ENCODE data around the gene PRKCH. TPM values are rescaled to one million over a fixed set of nuclear protein-coding genes. Genes with fewer than 3 reads are reported as not detected.

The PRKCH gene
- total RNA-seq, 1 experiment from 2014 or later, result 6.8 TPM

DNA sequence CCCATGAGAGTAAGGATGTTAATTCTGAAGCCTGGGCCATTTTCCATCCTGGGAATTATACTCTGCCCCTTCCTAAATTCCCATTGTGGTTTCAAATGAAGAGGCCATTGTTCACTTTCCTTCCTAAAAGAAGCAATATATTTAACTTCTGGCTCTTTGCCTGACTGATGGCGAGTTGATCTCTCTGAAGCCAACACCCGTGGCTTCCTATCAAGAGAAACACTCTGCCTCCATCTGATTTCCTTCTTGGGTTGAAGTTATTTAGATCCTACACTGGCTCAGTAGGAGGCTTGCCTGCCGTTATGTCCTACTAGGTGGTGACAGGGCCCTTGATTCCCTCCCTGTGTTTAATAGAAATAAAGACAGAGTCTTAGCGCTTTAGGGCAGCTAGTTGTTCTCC, 97.4 kb downstream of the PRKCH start:
- H3K4me3 ChIP-seq, result no peak overlapping the region
- no peaks in the 10 kb centered on the region for H3K27me3 ChIP-seq
- H3K27ac ChIP-seq, result no peak overlapping the region
- H3K4me1 ChIP-seq, result no peaks in the 10 kb centered on the region
- H3K9me3 ChIP-seq (replicated peaks), result no peaks in the 10 kb centered on the region
- H3K36me3 ChIP-seq, result no peaks in the 10 kb centered on the region
- peak in 1 of 2 experiments; percentile 20 for DNase-seq

DNA sequence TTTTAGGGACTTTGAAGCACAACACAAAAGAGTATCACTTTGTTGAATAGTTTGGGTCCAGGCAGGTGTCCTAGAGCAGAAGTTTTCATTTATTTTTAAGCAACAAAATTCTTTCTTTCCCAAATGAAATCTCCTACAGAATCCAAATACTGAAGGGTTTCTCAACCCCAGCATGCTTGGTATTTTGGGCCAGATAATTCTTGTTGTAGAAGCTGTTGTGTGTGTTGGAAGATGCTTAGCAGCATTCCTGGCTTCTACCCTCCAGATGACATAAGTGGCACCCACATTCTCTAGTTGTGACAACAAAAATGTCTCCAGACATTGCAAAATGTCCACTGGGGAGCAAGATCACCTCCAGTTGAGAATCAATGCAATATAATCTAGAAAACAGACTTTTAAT, 97.8 kb downstream of the PRKCH start:
- no peak overlapping the region for H3K4me3 ChIP-seq
- no peaks in the 10 kb centered on the region for H3K9me3 ChIP-seq (replicated peaks)
- no peaks in the 10 kb centered on the region for H3K27me3 ChIP-seq
- no peak for DNase-seq
- no peaks in the 10 kb centered on the region for H3K36me3 ChIP-seq
- H3K27ac ChIP-seq, result no peak overlapping the region
- H3K4me1 ChIP-seq, result no peaks in the 10 kb centered on the region

DNA sequence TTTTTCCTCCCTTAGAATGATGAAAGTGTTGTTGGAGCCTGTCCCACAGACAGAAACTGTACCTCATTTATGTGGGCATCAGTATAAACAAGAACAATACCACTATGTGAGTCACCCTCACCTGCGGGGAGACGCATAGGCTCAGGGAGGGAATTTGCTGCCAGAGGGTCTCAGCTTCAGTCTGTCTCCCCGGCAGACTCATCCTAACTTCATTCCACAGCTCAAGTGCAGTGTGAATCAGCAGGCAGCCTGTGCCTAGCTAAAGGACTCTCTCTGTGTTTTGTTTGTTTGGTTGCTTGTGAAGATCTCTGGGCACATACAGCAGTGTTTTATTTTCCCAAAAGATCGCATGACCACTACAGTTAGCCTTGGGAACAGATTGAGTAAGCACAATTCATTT, 98.9 kb downstream of the PRKCH start:
- Histone ChIP-seq H3K4me1 (no peaks in the 10 kb centered on the region), H3K36me3 (no peaks in the 10 kb centered on the region), H3K27me3 (no peaks in the 10 kb centered on the region), H3K27ac (no peak overlapping the region), H3K4me3 (no peak overlapping the region), H3K9me3 (replicated peaks) (no peaks in the 10 kb centered on the region)
- no peak for DNase-seq

DNA sequence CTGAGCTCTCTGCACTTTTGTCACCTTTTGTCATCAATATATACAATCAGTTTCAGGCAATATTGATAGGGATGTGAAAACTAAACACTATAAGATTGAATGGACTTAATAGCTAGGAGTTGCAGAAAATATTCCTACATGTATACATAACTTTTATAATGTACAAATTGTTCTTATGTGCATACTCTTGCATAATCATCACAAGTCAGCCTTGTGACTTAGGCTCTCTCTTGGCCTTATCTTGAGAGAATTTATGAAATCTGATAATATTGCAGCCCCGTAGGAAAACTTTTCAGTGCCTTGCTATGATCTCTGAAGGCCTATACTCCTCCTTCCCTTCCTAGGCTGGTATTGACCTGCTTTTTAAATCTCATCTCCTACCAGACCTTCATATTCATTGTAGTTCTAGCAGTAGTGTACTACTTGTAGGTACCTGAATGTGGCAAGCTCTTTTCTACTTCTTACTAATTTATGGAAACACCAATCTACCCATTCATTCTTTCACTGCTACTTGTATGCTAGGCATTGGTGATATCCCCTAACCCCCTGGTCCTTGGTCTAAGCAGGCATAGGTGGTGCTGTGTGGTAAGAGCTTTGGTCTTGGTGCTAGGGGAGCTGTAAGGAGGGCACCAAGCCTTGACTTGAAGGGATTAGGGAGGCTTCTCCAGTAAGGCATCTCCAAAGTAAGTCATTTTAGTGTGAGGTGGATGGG, 100.0 kb downstream of the PRKCH start:
- H3K27me3 ChIP-seq, result no peaks in the 10 kb centered on the region
- H3K4me1 ChIP-seq, result no peaks in the 10 kb centered on the region
- H3K36me3 ChIP-seq, result no peaks in the 10 kb centered on the region
- H3K27ac ChIP-seq, result no peak overlapping the region
- no peak overlapping the region for H3K4me3 ChIP-seq
- no peak for DNase-seq
- H3K9me3 ChIP-seq (replicated peaks), result no peaks in the 10 kb centered on the region

DNA sequence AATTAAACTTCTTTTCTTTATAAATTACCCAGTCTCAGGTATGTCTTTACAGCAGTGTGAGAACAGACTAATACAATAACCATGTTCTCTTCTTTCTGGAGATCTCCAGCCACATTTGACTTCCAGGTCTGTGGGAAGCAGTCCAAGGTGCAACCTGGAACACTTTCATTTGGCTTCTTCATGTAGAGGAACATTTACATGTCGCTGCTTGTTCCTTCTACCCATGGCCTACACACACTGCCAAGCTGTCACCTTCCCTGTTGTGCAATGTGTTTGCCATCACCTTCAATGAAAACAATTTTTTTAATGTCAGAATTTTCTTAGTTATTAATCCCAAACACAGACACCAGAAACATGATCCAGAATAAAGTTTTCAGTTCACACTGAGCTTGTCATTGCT, 104.7 kb downstream of the PRKCH start:
- H3K4me1 ChIP-seq, result no peaks in the 10 kb centered on the region
- no peak overlapping the region for H3K4me3 ChIP-seq
- H3K27me3 ChIP-seq, result no peaks in the 10 kb centered on the region
- no peak overlapping the region for H3K27ac ChIP-seq
- no peaks in the 10 kb centered on the region for H3K36me3 ChIP-seq
- no peak for DNase-seq
- no peaks in the 10 kb centered on the region for H3K9me3 ChIP-seq (replicated peaks)

DNA sequence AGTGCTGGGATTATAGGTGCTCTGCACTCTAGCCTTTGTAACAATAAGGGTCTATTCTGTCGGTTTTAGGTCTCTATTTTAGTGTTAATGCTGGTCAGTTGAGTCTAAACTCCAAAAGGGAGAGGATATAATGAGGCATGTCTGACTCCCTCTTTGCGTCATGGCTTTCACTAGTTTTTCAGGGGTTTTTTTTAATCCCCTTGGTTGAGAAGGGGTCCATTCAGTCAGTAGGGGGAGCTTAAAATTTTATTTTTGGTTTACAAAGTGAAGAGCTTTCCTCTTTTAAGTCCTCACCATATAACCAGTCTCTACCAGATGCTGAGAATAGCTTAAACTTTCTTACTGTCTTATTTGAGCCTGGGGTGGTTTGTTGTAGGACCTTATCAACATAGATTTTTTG, 106.9 kb downstream of the PRKCH start:
- H3K27ac ChIP-seq, result no peak overlapping the region
- no peak overlapping the region for H3K4me3 ChIP-seq
- H3K36me3 ChIP-seq, result no peaks in the 10 kb centered on the region
- DNase-seq, result no peak
- H3K9me3 ChIP-seq (replicated peaks), result no peaks in the 10 kb centered on the region
- H3K4me1 ChIP-seq, result no peaks in the 10 kb centered on the region
- no peaks in the 10 kb centered on the region for H3K27me3 ChIP-seq

DNA sequence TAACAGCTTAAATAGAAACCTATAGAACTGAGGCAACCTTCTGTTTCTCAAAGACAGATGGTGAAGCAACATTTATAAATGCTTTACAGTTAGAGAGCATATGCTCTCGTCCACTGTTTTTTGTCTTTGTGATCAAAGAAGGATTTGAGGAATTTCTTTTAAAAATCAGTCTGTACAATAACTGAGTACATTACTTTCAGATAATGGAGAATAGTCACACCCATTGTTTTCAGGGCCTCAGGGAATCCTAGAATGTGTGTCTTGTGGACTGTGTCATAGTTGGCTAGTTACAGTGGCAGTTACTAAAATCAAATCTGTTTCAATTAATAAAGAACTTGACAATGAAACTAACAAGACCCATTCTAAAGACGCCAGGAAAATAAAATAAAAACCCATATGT, 107.9 kb downstream of the PRKCH start:
- no peak overlapping the region for H3K4me3 ChIP-seq
- no peak for DNase-seq
- H3K27ac ChIP-seq, result no peak overlapping the region
- no peaks in the 10 kb centered on the region for H3K27me3 ChIP-seq
- no peaks in the 10 kb centered on the region for H3K9me3 ChIP-seq (replicated peaks)
- H3K36me3 ChIP-seq, result no peaks in the 10 kb centered on the region
- H3K4me1 ChIP-seq, result no peaks in the 10 kb centered on the region

DNA sequence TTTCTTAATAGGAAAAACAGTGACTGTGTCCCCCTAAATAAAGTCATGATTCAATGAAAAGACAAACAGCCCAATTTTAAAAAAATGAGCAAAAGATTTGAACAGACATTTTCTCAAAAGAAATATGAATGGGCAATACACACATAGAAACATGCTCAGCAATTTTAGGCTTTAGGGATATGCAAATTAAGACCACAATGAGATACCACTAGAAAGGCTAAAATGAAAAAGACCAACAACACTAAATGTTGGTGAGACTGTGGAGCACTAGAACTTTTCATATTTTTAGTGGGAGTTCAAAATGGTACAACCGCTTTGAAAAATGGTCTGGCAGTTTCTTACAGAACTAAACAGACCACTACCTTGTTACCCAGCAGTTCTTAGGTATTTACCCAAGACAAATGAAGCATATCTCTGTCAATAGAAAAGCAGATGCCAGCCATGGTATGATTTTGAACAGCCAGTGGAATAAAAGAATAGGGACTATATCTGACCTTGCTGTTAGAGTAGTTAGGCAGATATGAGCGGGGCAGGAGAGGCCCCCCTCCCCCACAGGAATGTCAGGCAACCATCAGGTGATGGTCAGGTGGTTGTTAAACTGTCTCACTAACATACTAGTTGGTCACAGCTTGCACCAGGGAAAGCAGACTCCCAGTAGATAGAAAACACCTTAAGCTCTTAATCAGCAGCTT, 108.8 kb downstream of the PRKCH start:
- no peak for DNase-seq
- Histone ChIP-seq H3K4me3 (no peak overlapping the region), H3K9me3 (replicated peaks) (no peaks in the 10 kb centered on the region), H3K27ac (no peak overlapping the region), H3K27me3 (no peaks in the 10 kb centered on the region), H3K36me3 (no peaks in the 10 kb centered on the region), H3K4me1 (no peaks in the 10 kb centered on the region)

DNA sequence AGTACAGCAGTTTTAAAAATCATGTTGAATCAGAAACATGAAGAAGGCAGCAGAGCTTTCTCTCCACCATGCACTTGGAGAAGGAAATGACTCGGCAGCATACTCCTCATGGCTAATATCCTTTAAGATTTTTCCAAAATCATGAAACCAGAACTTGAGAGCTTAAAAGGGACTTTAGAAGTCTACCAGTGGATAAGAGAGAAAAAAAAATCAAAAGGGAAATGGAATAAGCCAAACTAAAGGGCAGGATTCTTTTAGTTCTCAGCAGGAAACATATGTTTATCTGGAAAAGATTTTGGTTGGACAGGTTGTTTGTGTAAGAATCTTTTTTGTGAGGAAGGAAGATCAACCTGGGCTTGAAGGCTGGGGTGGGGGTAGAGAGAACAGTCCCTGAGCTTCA, 111.8 kb downstream of the PRKCH start:
- no peaks in the 10 kb centered on the region for H3K4me1 ChIP-seq
- DNase-seq, result no peak
- H3K4me3 ChIP-seq, result no peak overlapping the region
- no peaks in the 10 kb centered on the region for H3K9me3 ChIP-seq (replicated peaks)
- H3K36me3 ChIP-seq, result no peaks in the 10 kb centered on the region
- no peaks in the 10 kb centered on the region for H3K27me3 ChIP-seq
- no peak overlapping the region for H3K27ac ChIP-seq

DNA sequence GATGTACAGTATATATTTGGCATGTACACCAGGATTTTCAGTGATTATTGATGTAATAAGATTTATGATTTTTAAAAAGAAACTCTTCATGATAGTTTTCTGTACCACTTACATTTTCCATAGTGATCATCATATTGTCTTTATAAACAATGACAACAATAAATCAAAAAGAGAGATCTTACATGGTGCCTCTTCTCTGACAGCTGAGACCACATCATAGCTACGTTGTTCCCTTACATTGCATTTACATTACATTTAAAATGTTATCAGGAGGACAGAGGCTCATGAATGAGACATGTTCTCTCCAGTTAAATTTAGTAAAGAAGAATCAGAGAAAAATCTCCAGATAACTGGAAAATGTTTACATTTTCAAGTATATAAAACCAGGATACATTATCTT, 112.4 kb downstream of the PRKCH start:
- Histone ChIP-seq H3K36me3 (no peaks in the 10 kb centered on the region), H3K4me1 (no peaks in the 10 kb centered on the region)
- no peak for DNase-seq

DNA sequence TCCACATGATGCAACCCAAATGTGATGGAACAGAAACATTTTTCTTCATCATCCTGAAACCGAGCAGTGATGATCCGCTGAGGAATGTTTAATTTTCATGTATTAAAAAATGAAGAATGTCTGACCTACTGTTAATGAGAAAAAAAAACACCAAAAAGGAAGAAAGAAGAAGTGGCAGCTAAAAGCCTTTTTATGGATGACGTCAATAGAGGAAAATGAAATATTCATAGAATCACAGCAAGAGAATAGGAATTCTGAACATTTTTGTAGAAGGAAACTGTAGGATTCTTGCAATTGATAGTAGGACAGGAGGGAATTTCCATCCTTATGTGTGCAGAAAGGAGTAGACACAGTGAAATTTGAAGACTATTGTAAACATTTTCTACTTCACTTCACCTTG, 112.9 kb downstream of the PRKCH start:
- no peaks in the 10 kb centered on the region for H3K36me3 ChIP-seq
- no peaks in the 10 kb centered on the region for H3K27me3 ChIP-seq
- H3K27ac ChIP-seq, result no peak overlapping the region
- H3K9me3 ChIP-seq (replicated peaks), result no peaks in the 10 kb centered on the region
- no peak overlapping the region for H3K4me3 ChIP-seq
- DNase-seq, result no peak
- no peaks in the 10 kb centered on the region for H3K4me1 ChIP-seq

More for the DNA sequence above, 112.4 kb downstream of the PRKCH start:
- Histone ChIP-seq H3K4me3 (no peak overlapping the region), H3K27me3 (no peaks in the 10 kb centered on the region), H3K27ac (no peak overlapping the region), H3K9me3 (replicated peaks) (no peaks in the 10 kb centered on the region)

DNA sequence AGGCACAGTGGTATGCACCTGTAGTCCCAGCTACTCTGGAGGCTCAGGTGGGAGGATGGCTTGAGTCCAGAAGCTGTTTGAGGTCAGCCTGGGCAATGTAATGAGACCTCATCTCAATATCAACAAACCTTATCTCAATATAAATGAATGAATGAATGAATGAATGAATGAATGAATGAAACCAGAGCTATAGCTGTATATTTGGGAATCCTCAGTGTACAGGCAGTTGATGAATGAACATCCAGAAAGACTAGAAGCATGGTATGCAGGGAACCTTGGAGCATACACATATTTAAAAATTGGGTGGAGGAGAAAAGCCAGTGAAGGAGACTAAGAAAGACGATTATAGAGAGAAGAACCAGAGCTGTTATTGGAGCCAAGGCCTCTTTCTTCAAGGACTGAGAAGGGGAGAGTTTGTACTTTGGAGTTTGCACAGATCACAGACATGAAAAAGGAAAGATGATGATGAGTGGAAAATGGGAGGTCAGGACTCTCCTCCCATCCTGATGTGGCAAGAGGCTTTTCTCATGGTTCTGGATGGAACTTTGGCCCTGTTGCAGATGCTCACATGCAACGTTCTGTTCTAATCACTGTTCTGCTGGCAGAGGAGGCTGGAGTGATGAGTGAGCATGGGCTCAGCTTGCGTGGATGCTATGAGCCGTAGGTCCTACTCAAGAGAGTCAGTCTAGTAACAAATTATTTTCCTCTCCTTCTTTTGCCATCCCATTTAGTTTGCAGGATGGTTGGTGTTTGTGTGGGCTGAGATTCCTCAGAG, 114.4 kb downstream of the PRKCH start:
- H3K36me3 ChIP-seq, result no peaks in the 10 kb centered on the region
- H3K9me3 ChIP-seq (replicated peaks), result no peaks in the 10 kb centered on the region
- H3K27ac ChIP-seq, result no peak overlapping the region
- H3K4me1 ChIP-seq, result no peaks in the 10 kb centered on the region
- H3K4me3 ChIP-seq, result no peak overlapping the region
- no peaks in the 10 kb centered on the region for H3K27me3 ChIP-seq
- DNase-seq, result no peak

DNA sequence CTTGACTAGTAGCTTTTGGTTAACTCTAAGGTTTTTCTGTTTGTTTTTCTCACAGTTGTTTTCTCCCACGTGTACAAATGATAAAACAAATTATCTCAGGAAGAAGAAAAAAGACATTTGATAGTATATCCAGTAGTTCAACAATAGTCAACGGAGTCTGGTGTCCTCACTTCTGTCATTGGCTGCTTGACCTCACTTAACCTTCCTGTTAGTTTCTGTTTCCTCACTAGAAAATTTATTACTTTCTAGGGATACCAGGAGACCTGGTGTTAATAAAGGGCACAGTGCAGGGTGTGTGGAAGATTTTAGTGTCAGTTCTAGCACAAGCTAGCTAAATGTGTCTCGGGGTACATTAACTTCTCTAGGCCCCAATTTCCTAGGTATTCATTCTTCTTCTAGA, 116.0 kb downstream of the PRKCH start:
- Histone ChIP-seq H3K27ac (no peak overlapping the region), H3K4me3 (no peak overlapping the region), H3K4me1 (no peaks in the 10 kb centered on the region), H3K27me3 (no peaks in the 10 kb centered on the region), H3K9me3 (replicated peaks) (no peaks in the 10 kb centered on the region), H3K36me3 (no peaks in the 10 kb centered on the region)
- DNase-seq, result no peak

DNA sequence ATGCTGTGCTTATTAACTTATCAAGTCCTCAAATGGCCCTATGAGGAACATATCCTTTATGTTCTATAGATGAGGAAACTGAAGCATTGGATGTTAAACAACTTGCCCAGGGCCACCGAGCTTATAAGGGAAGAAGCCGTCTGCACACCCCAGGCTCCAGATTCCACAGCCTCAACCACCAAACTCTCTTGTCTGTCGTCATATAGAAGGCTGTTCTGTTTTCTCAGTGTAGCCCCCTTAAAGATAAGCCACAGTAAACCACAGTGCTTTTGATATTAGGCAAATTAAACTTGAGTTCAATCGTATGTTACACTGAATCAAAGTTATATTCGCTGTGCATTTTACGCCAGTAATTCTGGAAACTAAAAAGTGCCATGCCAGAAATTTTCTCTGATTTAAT, 116.7 kb downstream of the PRKCH start:
- no peaks in the 10 kb centered on the region for H3K9me3 ChIP-seq (replicated peaks)
- no peak overlapping the region for H3K27ac ChIP-seq
- H3K27me3 ChIP-seq, result no peaks in the 10 kb centered on the region
- no peaks in the 10 kb centered on the region for H3K36me3 ChIP-seq
- DNase-seq, result no peak
- H3K4me3 ChIP-seq, result no peak overlapping the region
- no peaks in the 10 kb centered on the region for H3K4me1 ChIP-seq

DNA sequence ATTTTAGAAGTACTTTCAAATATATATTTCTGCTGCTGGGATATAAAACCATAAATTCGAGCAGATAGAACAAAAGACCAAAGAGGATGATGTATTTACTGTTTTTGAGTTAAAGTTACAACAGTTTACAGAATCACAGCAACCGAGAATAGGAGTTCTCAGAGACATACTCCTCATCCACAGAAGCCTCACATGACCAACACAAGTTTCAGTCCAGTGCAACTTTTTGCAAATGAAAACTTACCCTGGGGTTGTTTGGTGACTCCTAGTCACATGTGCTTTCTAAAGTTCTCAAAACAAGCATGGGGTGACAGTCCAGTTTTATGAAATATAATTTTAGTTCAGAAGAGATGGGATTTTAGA, 117.1 kb downstream of the PRKCH start:
- no peaks in the 10 kb centered on the region for H3K9me3 ChIP-seq (replicated peaks)
- no peak overlapping the region for H3K27ac ChIP-seq
- no peaks in the 10 kb centered on the region for H3K4me1 ChIP-seq
- no peaks in the 10 kb centered on the region for H3K27me3 ChIP-seq
- H3K4me3 ChIP-seq, result no peak overlapping the region
- DNase-seq, result no peak
- H3K36me3 ChIP-seq, result no peaks in the 10 kb centered on the region

Measured in SJCRH30 (cell line).